ENCODE results near the gene CDH4.
"Not testable (repeated sequence)": the region's sequence is repeated elsewhere in the genome, so short reads cannot be mapped to it uniquely, and the experiment has no call there.

Gene CDH4

DNA sequence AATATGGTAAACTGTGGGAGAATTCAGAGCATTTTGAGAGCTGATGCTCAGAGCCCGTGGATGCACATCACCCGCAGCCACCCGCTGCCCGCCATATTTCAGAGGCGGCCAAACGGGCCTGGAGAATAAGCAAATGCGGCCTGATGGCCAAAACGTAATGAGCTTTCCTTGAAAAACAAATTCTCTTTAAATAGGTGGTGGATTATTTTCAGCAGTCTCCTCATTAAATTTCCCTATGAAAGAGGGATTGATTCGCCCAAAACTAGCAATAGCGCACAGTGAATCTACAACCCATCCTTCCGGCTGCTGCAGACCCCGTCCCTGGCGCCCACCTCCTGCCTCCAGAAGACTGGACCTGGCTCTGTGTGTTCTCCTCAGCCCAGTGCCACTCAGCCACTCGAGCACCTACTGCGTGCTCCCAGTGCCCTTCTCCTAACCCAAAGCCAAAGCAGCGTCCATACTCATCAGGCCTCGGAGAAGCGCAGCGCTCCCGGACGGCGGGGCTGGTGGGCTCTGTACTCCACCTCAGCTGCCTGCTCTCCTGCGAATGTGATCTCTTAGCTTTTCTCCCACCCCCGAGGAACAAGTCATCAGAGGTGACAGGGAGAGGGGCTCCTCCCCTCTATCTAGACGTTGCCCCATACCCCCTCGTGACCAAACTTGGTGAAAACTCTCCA, 588.9 kb downstream of the CDH4 start:
- DNase-seq = no peak

DNA sequence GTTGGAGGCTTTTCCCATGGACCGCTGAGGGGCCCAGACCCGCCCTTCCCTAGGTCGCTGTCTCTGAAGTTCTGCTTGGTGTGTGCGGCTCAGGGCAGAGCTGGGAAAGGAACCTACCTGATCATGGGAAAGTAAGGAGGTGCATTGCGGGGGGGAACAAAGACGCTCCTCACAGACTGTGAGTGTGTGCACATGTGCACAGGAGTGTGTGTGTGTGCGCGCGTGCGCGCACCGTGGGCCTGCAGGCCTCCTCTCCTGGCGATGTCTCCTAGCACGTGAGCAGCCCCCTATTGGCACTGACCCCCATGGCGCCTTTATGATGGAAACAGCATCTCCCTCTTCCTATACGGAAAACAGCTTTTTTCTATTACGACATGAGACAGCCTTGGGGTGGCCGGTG, 589.5 kb downstream of the CDH4 start:
- DNase-seq = no peak

DNA sequence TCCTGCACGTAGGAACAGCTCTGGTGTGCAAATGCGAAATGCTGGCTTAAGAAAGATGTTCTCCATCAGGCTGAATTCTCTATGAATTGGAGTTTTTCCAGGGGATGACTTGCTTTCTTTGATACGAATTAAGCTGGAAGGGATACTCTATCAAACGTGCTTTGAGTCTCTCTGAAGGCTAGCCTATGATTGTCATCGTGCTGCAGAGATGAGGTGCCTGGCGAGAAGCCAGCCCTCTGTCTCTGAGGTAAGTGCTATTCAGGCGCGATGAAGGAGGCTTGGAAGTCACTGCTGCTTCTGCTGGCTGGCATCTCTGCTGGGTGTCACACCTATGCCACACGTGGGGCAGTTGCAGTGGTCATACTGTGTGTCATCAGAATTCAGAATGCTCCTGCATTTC, 589.9 kb downstream of the CDH4 start:
- DNase-seq = no peak

DNA sequence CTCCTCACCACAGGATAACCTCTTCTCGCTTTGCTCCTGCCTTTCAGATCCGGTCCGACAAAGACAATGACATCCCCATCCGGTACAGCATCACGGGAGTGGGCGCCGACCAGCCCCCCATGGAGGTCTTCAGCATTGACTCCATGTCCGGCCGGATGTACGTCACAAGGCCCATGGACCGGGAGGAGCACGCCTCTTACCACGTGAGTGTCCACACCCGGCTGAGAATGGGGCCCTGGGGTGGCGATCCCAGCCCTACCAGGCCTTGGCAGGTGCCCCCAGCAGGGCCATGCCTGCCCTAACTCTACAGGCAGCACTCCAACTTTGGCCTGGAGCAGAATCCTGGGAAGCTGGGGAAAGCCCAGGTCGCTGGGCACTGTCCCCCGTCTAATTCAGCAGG, 592.6 kb downstream of the CDH4 start:
- no peak for DNase-seq

DNA sequence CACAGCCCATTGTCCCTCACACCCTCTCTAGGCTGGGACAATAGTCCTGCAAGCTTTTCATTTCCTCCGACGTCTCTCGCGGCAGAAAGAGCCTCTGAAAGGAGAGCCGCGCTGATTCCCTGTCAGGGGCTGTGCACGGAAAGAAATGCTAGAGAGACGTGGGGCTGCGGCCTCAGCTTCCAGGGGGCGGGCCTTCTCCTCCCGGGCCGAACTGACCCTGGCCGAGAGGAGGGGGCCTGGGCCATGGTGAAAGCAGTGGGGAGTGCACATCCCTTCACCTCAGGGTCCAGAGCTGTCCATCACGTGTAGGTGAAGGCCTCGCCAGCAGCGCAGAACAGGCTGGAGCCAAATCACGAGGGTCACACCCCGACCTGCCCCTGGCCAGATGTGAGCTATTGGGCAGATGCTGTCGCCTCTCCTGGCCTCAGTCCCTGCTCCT, 593.2 kb downstream of the CDH4 start:
- no peak for DNase-seq

DNA sequence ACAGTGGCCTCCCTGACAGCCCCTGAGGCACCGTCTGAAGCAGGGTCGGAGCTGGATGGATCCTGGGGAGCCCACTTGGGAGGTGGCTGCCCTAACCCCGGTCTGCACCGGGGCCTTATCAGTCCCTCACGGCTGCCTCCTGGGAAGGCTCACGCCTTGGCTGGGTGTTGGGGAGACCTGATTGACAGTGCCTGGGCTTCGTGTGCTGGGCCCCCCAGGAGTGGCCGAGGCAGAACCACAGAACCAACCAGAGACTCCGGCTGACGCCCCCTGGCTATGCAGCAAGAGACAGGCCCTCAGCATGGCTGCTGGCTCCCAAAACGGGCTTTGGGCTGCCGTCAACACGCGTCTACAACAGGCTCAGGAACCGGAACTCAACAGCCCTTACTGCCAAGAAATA, 594.0 kb downstream of the CDH4 start:
- no peak for DNase-seq

DNA sequence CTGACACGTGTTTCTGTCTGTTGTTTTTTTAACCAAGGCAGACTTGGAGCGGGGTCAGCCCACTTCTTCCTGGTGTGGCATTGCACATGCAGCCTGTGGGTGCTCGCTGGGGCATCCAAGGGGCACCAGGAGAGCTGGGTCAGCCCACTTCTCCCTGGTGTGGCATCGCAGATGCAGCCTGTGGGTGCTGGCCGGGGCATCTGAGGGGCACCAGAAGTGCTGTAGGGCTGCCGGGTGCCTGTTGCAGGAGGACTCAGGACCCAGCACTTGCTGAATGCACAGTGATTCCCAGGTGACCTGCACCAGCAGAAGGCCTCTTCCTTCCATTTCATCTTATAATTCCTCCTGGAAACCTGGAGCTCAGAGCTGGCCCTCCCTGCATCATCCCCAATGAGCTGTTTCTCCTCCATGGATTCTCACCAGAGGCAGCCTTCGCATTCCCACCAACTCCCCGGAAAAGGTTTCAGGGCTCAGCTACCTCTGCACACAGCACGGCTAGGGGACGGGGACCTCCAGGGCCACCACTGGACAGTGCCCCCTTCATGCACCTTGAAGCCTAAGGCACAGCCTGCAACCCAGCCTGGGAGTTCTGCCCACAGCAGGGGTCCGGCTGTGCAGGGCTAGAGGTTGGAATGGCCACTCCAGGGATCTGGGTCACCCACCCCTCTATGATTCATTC, 594.8 kb downstream of the CDH4 start:
- DNase-seq = no peak

DNA sequence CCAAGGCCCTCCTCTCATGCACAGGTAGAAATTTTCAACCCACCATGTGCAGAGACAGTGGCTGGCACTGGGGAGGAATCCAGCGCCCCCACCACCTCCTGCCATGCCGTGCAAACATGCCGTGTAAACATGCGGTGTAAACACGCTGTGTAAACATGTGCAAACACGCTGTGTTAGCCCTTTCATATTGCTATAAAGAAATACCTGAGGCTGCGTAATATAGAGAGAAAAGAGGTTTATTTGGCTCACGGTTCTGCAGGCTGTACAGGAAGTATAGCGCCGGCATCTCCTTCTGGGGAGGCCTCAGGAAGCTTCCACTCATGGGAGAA, 595.3 kb downstream of the CDH4 start:
- DNase-seq = no peak

DNA sequence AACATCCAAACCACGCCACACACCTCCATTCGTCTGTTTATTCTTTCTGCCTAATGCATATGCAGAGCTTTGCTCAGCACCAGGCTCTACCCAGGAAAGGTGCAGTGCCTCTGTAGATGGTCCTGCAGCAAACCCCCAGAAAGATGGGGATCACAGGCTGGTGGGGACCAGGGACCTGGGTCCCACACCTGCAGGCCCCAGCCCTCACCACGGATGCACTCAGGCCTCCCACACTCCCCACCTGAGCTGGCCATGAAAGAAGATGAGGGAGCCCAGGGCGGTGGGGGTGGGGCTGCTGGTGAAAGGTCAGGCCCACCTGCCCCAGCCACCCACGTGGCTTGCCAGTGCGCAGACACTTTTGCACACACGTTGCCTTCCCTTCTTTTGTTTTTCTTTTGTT, 595.9 kb downstream of the CDH4 start:
- no peak for DNase-seq

DNA sequence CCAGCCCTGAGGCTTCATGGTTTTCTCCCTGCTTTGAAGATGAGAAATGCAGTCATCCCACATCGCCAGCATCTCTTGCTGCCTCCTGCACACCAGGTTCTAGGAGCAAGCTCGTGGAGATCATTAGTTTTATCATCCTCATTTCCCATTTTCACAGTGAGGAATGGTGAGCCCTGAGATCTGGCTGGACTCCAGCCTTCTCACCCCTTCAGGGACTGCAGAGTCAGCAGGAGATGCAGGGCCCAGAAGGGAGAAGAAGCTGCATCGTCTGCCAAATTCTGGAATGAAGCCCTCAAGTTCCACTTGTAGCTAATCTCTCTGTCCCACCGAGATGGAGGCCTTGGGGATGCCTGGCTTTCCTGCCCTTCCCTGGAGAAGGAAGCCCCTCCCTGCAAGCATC, 596.8 kb downstream of the CDH4 start:
- no peak for DNase-seq

DNA sequence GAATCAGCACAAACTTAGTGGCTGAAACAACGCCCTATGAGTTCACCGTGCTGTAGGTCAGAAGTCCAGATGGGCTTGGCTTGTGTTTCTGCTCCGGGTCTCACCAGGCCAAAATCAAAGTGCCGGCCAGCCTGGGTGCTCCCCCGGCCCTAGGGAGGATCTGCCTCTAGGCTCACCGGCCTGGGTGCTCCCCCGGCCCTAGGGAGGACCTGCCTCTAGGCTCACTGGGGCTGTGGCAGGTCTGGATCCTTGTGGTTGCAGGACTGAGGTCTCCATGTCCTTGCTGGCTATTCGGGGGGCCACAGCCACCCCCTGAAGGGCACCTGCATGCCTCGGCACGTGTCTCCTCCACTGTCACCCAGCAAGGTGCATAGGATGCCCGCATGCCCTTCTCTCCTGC, 597.3 kb downstream of the CDH4 start:
- no peak for DNase-seq

DNA sequence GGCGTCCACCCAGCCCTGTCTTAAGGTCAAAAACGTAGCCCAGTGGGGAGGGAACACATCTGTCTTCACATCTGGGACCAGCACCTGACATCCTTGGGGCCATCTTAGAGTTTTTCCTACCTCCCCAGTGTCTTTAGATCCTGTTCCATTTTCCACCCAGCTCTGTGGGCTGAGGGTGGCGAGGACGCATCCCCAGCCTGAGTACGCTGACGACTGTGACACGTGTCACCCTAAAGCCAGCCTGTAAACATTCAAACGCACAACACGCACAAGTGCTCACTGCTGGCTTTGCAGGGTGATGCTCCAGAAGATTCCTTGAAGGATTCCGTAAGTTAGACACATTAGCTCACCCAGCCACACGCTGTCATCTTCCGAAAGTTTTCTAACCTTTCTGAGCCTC, 597.8 kb downstream of the CDH4 start:
- no peak for DNase-seq

DNA sequence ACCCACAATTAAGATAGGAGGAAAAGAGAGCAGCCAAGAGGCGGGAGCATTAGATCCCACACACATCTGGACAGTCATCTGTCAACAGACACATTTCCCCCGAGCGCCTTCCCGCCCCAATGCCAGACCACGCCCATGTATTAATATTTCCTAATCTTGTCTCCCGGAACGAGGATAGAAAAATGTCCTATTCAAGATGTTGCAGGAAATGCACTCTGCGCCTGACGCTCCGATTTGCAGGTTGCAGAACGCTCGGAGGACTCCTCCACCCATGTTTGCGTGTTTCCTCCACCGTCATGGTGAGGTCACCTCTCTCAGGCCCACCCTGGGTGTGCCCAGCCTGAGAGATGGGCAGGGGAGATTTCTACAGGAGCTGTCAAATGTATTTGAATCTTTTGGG, 598.4 kb downstream of the CDH4 start:
- no peak for DNase-seq

DNA sequence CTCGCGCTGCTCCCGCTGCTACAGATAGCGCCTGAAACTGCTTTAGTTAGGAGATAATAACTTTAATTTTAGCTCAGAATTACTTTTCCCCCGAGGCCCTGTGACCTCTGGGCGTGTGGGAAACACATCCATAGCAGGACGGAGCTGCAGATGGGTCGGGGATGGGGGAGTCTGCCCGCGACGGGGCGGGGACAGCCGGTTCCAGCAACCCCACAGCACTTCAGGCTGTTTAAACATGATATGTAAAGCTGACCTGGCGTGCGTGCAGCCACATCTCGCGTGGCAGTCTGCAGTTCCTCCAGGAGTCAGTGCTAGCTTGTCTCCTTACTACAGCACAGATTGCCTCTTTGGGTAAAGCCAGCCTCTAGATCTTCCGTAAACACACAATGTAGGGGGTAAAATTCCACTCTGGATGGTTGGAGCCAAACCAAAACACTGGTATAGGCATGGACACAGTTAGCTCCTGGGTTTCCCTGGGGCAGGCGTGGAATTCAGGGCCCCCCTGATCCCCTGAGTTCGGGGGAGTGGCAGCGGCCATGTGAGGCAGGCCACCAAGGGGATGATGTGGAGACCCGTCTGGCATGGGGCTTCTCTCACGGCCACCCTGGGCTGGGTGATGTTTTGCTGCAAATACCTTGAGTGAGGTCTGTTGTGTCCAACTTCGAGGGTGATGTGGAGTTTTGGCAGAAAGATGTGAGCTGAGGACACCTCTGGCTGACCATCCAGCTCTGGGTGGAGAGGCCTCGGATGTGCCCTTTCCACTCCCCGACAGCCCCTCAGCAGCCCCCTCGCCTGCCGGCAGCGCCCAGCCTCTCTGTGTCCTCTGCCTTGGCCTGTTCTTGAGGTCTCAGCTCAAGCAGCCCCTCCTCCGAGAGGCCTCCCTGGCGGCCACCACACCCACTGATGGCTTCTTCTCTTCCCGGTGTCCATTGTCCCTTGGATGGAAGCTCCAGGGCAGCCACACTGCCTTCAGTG, 599.2 kb downstream of the CDH4 start:
- no peak for DNase-seq

DNA sequence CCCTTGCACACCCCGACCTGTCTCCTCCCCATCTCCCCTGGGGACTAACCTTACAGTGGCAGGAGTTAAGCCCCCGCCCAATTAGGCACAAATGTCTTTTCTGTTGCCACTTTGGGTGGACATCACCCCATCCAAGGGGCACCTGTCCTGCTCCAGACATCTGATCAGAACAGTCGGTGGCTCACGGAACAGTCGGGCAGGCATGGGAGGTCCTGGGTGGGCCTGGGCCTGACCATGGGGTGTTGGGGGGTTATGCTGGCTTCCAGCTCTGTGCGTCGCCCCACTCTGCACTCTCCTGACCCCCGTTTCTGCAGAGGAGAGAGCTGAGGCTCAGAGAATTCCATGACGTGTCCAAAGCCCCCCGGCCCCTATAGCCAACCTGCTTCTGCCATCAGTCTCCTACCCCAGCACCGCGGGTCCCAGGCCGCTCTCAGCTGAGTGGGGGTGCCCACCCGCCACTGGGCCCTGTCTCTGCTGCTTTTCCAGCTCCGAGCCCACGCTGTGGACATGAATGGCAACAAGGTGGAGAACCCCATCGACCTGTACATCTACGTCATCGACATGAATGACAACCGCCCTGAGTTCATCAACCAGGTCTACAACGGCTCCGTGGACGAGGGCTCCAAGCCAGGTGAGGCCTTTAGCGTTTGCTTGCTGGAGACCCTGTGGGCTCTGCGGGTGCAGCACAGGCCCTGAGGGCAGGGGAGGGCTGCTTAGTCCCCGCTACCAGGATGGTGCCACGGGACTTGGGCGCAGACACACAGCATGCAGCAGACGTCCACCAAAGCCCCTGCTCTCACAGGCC, 600.4 kb downstream of the CDH4 start:
- DNase-seq = no peak

DNA sequence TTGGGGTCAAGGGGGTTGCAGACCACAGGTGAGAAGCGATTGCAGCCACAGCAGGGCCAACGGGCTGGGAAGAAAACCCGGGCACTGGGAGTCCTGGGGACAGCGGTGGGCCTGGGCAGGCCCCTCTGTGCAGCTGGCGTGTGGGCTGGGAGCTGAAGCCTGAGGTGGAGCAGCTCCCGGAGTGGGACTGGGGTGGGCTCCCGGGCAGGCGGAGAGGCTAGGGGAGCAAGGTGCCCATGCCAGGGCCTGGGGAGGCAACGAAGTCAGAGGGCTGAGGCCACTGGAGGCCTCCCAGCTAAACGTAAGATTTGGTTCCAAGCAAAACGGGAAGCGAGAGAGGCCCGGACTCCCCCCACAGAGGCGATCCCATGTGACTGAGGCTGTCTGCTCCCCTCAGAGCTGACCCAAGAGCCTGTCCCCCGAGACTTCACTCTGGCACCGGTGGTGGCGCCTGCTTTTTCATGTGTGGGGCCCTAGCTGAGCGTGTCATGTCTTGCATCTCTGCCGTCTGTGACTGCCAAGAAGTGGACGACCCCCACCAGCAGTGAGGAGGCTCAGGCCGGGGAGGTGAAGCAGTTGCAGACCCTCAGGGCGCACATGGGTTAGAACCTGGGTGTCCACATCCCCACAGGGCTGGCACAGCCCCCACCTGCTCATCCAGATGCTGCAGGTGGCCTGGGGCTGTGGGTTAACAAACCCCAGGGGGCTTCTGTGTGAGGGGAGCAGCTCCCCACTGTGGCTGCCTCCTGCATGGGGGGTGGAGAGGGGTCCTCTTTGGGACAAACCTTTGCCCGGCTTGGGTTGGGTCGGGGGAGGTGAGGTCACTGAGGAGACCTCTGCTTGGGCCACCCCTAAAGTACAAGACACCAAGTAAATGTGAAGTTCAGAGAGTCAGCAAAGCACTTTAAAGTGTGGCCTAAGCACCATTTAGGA, 601.3 kb downstream of the CDH4 start:
- no peak for DNase-seq

DNA sequence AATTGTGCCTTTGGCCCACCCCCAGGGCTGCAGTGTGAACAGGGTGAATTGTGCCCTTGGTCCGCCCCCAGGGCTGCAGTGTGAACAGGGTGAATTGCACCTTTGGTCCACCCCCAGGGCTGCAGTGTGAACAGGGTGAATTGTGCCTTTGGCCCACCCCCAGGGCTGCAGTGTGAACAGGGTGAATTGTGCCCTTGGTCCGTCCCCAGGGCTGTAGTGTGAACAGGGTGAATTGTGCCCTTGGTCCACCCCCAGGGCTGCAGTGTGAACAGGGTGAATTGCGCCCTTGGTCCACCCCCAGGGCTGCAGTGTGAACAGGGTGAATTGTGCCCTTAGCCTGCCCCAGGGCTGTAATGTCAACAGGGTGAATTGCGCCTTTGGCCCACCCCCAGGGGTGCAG, 602.5 kb downstream of the CDH4 start:
- DNase-seq = not testable (repeated sequence)

DNA sequence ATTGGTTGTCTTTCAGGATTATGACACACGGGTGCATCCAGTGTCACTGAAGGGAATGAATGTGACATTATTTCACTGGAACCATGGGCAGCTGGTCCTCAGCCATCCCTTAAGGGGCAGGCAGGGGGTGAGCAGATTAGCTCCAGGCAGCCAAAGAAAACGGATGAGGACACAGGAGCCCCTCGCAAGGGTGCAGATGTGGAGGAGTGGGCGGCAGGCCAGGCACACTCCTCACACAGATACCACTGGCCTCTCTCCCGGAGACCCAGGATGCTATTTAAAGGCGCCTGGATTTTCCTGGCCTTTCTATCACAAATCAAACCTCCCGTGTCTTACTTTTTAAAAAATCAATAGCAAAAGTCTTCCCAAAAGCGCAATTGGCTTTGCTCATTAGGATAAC, 603.2 kb downstream of the CDH4 start:
- DNase-seq = no peak

DNA sequence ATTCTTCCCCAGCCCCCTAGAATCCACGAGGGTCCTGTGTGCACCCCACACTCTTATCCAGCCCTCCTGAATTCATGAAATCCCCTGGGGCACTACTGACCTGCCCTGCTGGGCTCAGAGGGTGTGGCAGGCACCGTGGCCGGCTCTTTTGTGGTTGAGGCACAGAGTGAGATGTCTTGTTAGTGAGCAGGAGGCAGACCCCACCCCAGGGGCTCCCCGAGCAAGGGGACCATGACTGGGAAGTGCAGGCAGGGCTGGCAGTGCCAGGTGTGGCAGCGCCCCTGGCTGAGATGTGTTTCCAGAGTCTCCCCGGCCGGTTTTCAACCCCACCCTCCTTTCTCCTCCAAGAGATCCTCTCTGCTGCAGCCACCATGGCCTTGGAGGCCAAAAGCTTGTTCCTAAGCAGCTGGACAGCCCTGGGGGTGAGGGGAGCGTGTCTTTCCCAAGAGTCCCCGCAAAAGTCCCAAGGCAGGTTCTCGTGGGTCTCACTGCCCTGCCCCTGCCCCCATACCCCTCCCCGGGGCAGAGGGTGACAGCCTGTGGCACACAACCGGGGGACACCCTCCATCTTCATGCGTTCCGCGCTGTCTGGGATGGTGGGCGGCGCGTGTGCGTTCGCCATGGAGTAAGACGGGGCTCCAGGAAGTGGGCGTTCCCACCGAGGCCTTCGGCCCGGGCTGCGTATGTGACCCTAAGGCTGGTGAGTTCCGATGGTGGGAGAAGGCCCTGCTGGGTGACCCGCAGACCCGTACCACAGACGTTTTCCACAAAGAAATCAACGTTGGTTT, 604.8 kb downstream of the CDH4 start:
- no peak for DNase-seq

DNA sequence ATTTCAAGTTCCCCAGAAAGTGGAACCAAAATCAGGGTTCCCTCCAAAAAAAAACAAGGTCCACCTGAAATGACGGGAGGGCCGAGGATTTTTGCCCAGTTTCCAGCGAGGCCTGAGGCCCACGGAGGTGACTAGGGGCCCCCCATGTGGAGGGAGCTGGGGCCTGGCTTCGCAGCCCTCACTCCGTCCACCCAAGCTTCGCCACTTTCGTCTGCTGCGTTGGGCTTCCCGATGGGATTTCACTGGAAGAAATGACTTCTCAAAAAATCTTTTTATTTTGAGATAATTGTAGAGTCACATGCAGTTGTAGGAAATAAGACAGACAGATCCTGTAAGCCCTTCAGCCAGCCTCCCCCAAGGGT, 605.3 kb downstream of the CDH4 start:
- DNase-seq = no peak

DNA sequence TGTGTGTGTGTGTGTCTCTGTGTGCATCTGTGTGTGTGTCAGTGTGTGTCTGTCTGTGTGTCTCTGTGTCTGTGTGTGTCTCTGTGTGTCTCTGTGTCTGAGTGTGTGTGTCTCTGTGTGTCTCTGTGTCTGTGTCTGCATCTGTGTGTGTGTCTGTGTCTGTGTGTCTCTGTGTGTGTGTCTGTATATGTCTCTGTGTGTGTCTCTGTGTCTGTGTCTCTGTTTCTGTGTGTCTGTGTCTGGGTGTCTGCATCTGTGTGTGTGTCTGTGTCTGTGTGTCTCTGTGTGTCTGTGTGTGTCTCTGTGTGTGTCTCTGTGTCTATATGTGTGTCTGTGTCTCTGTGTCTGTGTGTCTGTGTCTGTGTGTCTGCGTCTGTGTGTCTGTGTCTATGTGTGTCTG, 605.8 kb downstream of the CDH4 start:
- no peak for DNase-seq
